NCI-H2227 (cell line): Measurements from ENCODE around the gene FGF14.

Source experiments
- DNase-seq: peaks from one replicate; lab custom pipeline; 2025; ENCODE audit not compliant: unreplicated experiment; lab: John Stamatoyannopoulos, UW

FGF14 gene

GRCh38 chr13:102369302-102369701 is 32.5 kb downstream of the FGF14 start:
- no peak for DNase-seq

- DNase-seq = no peak
Measured at GRCh38 chr13:102367836-102368235, 34.0 kb downstream of the FGF14 start.

- DNase-seq = no peak
Measured at GRCh38 chr13:102361113-102361512, 40.7 kb downstream of the FGF14 start.

GRCh38 chr13:102359264-102359663 is 42.6 kb downstream of the FGF14 start:
- DNase-seq = no peak

- DNase-seq = no peak
Measured at GRCh38 chr13:102355251-102355650, 46.6 kb downstream of the FGF14 start.

- DNase-seq = no peak
Measured at GRCh38 chr13:102354011-102354410, 47.8 kb downstream of the FGF14 start.

- no peak for DNase-seq
Measured at GRCh38 chr13:102351521-102351920, 50.3 kb downstream of the FGF14 start.

- DNase-seq = no peak
Measured at GRCh38 chr13:102347490-102347889, 54.4 kb downstream of the FGF14 start.

GRCh38 chr13:102346769-102347168 is 55.1 kb downstream of the FGF14 start:
- DNase-seq = no peak

- no peak for DNase-seq
Measured at GRCh38 chr13:102344410-102344809, 57.4 kb downstream of the FGF14 start.

GRCh38 chr13:102333320-102334198 is 68.3 kb downstream of the FGF14 start:
- no peak for DNase-seq

GRCh38 chr13:102328909-102329308 is 72.9 kb downstream of the FGF14 start:
- no peak for DNase-seq

- DNase-seq = no peak
Measured at GRCh38 chr13:102327119-102327617, 74.7 kb downstream of the FGF14 start.

GRCh38 chr13:102326381-102327118 is 75.3 kb downstream of the FGF14 start:
- no peak for DNase-seq

- no peak for DNase-seq
Measured at GRCh38 chr13:102325321-102325720, 76.5 kb downstream of the FGF14 start.

GRCh38 chr13:102323505-102323904 is 78.3 kb downstream of the FGF14 start:
- DNase-seq = no peak

- no peak for DNase-seq
Measured at GRCh38 chr13:102323012-102323411, 78.8 kb downstream of the FGF14 start.

GRCh38 chr13:102322211-102322610 is 79.6 kb downstream of the FGF14 start:
- DNase-seq = peak; percentile 6

- no peak for DNase-seq
Measured at GRCh38 chr13:102318233-102318632, 83.6 kb downstream of the FGF14 start.

GRCh38 chr13:102317593-102317992 is 84.3 kb downstream of the FGF14 start:
- DNase-seq = no peak

GRCh38 chr13:102316732-102317131 is 85.1 kb downstream of the FGF14 start:
- DNase-seq = no peak

GRCh38 chr13:102312841-102313240 is 89.0 kb downstream of the FGF14 start:
- DNase-seq = no peak
